Measurements from ENCODE around the gene MPRIP. TPM values are rescaled to one million over a fixed set of nuclear protein-coding genes. Genes with fewer than 3 reads are reported as not detected.

Gene MPRIP
- total RNA-seq, 2 donors from 2014 or later = 84.3 to 258 TPM

GRCh38 chr17:17179371-17179827 lies 137.1 kb downstream of the MPRIP start:
- peak overlapping the region; percentile 48 to 61 for H3K27ac ChIP-seq
- DNase-seq (ENCODE audit: low spot score) = no peak
- intact Hi-C loops (cut with DNase I) = no loop called here
- peaks cover 0 to 24% of the 10 kb centered on the region in 2 donors for H3K36me3 ChIP-seq
- no peaks in the 10 kb centered on the region for H3K4me1 ChIP-seq (replicated peaks)
- no peaks in the 10 kb centered on the region for H3K9me3 ChIP-seq
- H3K4me3 ChIP-seq = no peak overlapping the region
- no peak for TF ChIP-seq CTCF (IDR thresholded peaks at IDR 0.05)
- TF ChIP-seq POLR2A (IDR thresholded peaks at IDR 0.05) = no peak
- no peak for TF ChIP-seq POLR2AphosphoS5 (IDR thresholded peaks at IDR 0.05)
- 82% methylated on average over 2 of the region's 2 CpGs for WGBS
- H3K27me3 ChIP-seq (replicated peaks; ENCODE audit: insufficient read depth) = no peaks in the 10 kb centered on the region

- peak overlapping the region; percentile 48 to 61 for H3K27ac ChIP-seq
- H3K4me1 ChIP-seq (replicated peaks) = no peaks in the 10 kb centered on the region
- TF ChIP-seq POLR2A (IDR thresholded peaks at IDR 0.05) = no peak
- peak; percentile 75 for TF ChIP-seq POLR2AphosphoS5 (IDR thresholded peaks at IDR 0.05)
- H3K27me3 ChIP-seq (replicated peaks; ENCODE audit: insufficient read depth) = no peaks in the 10 kb centered on the region
- peak; percentile 84 for DNase-seq (ENCODE audit: low spot score)
- H3K4me3 ChIP-seq = no peak overlapping the region
- intact Hi-C loops (cut with DNase I) = no loop called here
- H3K36me3 ChIP-seq = peaks cover 0 to 23% of the 10 kb centered on the region in 2 donors
- no peaks in the 10 kb centered on the region for H3K9me3 ChIP-seq
- 40% methylated on average over 9 of the region's 9 CpGs for WGBS
Observed at GRCh38 chr17:17180141-17180603, 137.9 kb downstream of the MPRIP start.

GRCh38 chr17:17180741-17181525 lies 138.7 kb downstream of the MPRIP start:
- no peaks in the 10 kb centered on the region for H3K27me3 ChIP-seq (replicated peaks; ENCODE audit: insufficient read depth)
- peak overlapping the region in 1 of 2 donors; percentile 28 for H3K27ac ChIP-seq
- H3K4me3 ChIP-seq = no peak overlapping the region
- H3K36me3 ChIP-seq = peaks cover 0 to 15% of the 10 kb centered on the region in 2 donors
- intact Hi-C loops (cut with DNase I) = no loop called here
- 77% methylated on average over 13 of the region's 13 CpGs for WGBS
- no peak for TF ChIP-seq POLR2AphosphoS5 (IDR thresholded peaks at IDR 0.05)
- no peak for TF ChIP-seq CTCF (IDR thresholded peaks at IDR 0.05)
- no peak for TF ChIP-seq POLR2A (IDR thresholded peaks at IDR 0.05)
- no peaks in the 10 kb centered on the region for H3K9me3 ChIP-seq
- no peaks in the 10 kb centered on the region for H3K4me1 ChIP-seq (replicated peaks)
- DNase-seq (ENCODE audit: low spot score) = no peak

- WGBS = 50% methylated on average over 15 of the region's 15 CpGs
- intact Hi-C loops (cut with DNase I) = no loop called here
- peak overlapping the region in 1 of 2 donors; percentile 33 for H3K27ac ChIP-seq
Observed at GRCh38 chr17:17181666-17182597, 139.7 kb downstream of the MPRIP start.

More at GRCh38 chr17:17181666-17182597, 139.7 kb downstream of the MPRIP start:
- Histone ChIP-seq H3K9me3 (no peaks in the 10 kb centered on the region), H3K4me3 (no peak overlapping the region), H3K36me3 (peaks cover 0 to 5% of the 10 kb centered on the region in 2 donors), H3K4me1 (replicated peaks) (no peaks in the 10 kb centered on the region), H3K27me3 (replicated peaks; ENCODE audit: insufficient read depth) (no peaks in the 10 kb centered on the region)
- no peak for DNase-seq (ENCODE audit: low spot score)
- no peak for TF ChIP-seq POLR2A (IDR thresholded peaks at IDR 0.05)
- TF ChIP-seq POLR2AphosphoS5 (IDR thresholded peaks at IDR 0.05) = no peak
- TF ChIP-seq CTCF (IDR thresholded peaks at IDR 0.05) = no peak
